AML-193 (cell line): ENCODE data around the gene MID1.

Source experiments
- DNase-seq, 2 experiments: peaks; one replicate each; lab custom pipeline; 2025; lab: John Stamatoyannopoulos, UW

Gene MID1

DNA sequence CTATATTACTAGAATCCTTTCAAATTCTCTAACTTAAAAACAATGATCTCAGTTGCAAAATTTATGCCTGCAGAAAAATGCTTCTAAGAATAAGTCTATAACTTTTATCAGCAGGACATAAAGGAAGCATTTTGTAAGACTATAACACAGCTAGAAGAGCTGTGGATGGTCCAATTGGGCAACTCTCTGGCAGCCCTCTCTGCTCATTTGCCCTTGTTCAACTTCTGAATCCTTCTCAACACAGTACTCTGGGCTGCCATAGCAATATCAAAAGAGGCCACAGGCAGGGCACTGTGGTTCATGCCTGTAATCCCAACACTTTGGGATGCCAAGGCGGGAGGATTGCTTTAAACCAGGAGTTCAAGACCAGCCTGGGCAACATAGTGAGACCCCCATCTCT is 88.5 kb downstream of the MID1 start:
- DNase-seq: no peak

DNA sequence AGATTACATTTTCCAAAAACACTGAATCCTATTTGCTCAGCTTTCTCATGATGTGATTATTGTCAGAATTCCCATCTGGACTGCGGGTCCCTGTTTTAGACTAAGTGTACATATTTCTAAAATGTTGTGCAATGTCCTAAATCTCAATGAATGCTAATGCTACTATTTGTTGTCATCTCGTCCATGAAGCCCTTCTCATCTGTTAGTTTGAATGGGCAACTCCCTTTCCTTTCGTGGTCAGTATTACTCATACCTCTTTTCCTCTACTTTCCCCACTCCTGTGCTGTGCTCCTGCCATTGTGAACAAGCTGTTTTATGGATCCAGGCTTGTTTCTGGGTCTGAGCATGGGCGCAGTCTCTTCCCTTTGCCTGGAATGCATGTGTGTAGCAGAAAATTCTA is 91.0 kb downstream of the MID1 start:
- DNase-seq: no peak

DNA sequence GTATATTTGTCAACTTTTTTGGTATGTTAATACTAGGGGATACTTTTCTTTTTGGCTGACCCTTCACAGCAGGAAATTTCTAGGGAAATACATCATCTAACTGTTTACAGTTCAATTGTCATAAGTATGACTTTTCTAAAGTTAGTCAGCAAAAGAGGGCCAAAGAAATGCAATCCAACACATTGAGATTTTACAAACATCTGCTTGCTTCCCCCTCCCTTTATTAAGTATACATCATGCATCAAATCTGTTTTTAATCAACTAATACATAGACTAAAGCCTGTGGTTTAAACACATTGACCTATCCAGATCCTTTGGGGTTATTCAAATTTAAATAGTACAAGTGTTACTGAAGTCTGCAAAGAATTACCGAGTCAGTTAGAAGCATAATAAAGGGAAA is 93.9 kb downstream of the MID1 start:
- no peak for DNase-seq

DNA sequence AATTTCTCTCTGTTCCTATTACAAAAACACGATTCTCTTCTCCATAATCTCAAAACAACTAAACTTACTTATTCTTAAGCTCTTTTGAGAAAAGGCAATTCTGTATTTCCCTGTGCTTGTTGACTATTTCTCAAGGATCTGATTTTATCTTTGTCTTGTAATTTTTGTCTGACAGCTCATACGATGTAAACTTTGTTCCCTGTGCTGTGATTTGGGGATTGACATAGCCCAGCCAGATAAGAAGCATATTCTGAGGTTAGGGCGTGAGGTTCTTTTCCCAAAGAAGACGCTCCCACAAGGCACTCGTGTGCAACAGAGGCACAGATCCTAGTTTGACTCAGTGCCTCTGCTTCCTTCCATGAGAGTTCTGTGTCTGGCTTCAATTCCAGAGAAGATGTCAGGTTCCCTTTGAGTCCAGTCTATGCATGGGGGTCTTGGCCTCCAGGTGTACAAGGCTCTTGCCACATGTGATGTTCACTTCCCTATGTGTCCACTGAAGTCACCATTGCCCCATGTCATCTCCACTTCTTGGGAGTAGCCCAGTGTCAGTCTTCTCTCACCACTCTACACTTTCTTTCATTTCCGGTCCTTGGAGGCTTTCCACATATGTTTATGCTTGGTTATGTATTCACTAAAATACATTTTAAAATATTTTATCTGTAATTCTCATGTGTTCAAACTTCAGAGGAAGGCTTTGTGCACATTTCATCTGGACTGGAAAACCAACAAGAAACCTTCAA is 94.8 kb downstream of the MID1 start:
- DNase-seq: no peak

DNA sequence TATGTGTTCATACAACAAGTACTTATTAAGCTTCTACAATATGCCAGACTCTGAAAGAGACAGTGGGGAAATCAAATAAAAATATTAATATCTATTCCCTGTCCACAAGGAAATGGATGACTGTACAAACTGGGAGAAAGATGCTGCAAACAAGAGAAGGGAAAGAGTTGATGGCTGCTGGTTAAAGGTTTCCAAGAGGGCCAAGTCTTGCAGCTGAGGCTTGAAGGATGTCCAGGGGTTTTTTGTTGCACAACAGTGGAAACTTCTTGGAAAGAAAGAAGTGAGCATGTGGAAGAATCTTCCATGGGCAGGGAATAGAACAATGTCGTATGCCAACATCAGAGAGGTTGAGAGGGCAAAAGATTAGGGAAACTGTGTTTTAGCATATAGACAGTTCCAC is 95.8 kb downstream of the MID1 start:
- no peak for DNase-seq

DNA sequence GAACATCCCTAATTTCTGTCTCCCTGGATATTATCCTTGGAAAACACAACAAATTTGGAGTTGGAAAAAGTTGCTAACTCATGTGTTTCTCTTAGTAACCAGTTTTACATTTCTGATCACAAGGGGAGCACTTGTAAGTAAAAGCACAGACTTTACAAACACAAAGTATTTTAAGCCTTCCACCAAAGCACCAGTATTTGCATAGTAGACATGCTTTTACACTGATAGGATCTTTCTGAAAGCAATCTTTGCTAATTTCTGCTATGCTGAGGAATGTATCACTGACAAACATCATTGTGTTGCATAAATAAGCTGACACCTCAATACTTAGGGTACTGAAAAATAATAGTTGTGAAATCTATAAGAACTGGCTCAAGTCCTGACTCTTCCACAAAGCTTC is 100.6 kb downstream of the MID1 start:
- DNase-seq: no peak

DNA sequence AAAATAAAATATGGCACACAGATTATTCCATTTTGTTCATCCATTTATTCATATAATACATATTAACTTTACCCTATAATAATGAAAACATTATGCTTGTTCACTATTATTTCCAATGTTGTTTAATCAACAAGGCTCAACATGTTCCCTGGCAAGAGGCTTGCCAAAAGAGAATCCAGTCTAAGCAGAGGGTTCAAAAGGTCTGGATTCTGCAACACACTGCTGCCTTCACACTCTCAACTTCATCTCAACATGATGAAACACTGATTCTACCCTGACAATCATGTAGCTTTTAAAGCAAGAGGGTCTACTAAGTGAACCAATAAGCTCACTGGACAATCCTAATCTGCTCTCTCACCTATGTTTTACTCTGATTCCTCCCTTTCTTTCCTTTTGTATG is 101.1 kb downstream of the MID1 start:
- DNase-seq: no peak

DNA sequence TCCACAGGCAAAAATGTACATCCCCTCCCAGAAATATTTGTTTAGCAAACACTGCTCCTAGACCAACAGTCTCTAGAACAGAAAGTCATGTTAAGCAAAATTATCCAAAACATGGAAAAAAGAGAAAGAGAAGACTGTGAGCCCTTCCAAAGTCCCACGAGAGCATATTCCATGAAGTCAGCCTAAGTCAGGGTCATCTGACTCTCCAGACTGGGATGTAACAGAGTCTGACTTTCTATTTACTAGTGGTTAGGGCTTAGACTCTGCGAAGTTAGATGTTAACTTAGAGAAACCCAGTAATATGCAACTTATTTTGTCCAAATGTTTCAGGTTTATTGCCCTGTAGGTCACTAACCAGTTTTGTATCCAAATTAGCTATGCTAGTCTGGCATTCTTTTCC is 102.3 kb downstream of the MID1 start:
- no peak for DNase-seq

DNA sequence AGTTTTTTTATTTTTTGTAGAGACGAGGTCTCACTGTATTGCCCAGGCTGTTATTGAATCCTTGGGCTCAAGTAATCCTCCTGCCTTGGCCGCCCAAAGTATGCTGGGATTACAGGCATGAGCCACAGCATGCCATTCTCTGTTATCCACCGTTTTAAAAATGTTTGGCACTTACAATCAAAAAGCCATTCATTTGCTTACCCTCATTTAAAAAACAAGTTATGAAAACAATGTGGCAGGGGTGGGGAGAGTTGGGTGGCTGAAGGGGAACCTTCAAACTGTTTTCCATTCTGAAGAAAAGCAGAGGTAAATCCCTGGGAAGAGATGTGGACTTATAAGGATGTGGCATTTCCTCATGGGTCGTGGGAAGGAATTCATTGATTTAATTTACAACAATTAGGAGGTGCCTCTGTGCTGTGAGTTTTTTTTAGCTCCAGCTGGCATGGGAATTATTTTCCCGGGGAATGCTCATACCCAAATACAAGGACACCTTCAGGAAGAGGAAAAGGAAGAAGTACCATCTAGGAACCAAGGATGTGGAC is 103.5 kb downstream of the MID1 start:
- no peak for DNase-seq

DNA sequence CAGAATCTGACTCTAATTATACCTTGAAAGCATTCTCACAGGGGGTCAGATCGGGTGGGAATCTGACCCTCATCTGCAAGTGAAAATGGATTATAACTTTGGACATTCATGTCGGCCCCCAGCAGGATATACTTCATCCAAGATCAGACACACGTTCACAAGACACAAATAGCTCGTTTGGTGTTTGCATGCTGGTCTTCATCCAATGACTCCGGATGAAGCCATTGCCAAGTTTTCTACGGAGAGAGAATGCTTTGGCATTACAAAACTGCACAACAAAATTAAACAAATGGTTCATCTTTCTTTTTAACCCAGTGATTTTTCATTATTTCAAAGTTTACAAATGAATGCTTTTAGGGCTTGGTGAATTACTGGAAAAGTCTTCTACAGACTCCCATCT is 105.5 kb downstream of the MID1 start:
- DNase-seq: no peak

DNA sequence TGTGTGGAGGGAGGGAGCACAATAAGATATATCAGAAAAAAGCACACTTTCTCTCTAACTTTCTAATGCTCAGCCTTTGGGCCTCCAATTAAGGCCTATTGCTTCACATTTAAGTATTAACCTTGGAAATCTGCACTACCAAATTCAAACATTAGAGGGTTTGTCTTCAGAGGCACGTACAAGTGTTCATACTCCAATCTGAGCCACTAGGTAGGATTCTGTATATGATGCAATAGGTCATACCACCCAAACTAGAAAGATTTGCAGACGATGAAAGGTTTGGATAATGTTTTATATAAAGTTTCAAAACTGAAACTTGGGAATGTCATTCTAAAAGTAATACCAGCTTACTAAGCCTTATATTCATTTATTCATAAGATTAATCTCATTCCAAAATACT is 106.4 kb downstream of the MID1 start:
- no peak for DNase-seq

DNA sequence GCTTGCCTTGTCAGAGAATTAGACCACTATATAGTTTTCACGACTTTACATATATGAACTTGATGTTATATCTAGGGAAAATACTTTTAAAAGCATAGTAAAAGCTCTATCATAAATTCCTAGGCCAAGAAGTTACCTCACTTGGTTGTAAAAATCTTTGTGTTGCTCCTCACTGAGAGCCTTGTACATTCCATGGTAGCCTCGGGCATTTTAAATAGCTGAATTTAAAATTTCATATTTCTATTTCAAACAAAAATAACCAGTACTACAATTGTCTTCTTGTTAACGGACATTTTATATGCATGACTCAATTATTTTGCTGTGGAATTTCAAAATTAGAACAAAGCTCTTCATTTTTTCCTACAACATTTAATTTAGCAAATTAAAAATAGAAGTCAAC is 107.6 kb downstream of the MID1 start:
- no peak for DNase-seq

DNA sequence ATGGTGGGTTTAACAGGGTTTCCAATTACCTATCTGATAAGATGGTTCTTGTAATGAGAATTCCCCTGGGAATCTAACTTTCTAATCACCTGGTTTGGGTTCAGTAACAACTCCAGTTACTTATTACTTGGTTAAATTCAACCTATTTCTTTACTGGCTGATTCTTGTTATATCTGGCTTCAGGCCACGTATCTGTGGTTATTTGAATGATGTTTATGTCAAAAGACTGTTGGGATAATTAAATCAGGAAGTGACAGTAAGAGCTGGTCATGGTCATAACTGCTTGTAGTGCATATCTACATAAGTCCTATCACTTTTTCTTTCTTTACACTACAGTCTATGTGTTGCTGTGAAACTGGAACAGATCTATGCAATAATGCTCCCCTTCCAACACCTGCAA is 108.1 kb downstream of the MID1 start:
- DNase-seq: no peak

DNA sequence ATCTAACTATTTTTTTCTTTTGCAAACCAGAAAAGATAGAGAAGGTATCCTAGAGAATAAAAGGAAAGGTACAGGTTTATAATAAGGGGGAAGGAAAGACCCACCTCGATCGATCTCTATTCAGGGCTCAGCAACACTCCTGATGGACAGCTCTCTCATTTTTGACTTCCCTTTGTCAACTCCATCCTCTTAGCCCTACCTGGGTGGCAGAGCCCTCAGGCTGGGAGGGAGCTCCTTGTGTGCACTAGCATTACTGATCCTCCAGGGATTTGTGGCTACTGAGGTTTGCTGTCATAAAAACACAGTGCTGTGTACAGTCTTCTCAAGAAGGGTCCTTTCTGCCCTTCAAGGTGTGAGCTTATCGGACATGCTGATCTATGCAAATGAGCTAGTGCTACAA is 111.0 kb downstream of the MID1 start:
- DNase-seq: no peak

DNA sequence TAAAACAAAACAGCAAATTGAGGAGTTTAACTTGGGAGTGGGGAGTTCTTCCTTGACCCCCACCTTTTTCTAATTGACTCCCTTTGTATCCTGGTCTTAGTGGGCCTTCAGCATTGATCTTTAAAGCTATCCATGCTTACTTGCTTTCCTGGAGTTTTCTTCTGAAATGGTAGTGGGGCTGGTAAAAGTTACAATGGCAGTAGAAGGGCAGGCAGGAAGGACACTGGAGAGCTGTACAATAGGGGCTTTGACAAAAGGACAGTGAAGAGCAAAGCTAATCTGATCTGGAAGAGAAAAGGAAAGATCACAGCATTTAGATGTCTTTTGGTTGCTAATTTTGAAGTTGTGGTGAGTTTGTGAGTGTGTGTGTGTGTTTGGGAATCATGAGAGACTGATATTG is 111.5 kb downstream of the MID1 start:
- no peak for DNase-seq

DNA sequence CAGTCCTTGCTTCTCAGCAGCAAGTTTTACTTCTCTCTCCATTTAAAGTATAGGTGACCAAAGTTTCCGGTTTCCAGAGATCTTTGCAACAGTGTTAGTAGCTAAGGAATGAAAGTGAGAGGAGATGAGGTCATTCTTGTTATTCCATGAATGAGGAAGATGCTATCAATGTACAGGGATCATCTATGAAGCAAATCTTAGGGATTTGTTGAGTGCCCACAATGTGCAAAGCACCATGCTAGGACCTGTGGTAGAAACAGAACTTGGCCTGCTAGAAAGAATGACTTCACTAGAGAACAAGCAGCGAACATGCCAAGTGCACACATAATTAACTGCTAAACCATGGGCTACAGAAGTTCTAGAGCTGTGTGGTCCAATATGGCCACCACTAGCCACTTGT is 112.5 kb downstream of the MID1 start:
- DNase-seq: no peak

DNA sequence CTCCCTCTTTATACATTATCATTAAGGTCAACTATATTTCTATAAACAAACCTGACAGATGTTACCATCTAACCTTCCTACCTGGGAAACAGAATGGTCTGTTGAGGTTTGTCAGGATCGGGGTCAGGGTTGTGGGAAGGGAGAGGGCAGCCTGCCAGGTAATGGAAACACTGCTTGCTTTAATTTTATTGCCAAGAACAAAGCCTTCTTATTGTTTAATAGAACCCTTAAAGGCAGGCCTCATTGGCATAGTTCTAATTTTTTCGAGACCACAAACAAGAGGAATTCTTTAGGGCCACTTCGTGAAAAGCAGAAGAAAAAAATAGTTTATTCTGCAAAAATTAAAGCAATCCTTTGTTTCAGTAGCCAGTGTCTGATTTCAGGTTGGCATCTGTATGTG is 113.2 kb downstream of the MID1 start:
- no peak for DNase-seq

DNA sequence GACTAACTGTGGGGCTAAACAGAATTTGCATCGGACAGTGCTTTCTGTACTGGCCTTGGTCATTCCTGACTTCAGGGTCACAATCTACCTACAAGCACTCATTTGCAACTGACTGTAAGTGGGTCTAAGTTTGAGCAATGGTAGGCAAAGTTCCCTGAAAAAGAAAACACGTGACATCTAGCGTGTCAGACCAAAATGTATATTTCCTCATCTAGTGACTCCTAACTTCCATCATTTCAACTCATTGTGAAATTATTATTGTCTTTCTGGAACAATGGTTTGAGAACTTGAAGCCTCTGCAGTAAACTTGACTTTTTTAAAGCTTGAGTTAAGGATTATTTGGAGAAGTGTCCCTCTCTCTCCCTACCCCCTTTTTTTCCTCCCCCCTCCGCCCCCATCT is 113.6 kb downstream of the MID1 start:
- no peak for DNase-seq

DNA sequence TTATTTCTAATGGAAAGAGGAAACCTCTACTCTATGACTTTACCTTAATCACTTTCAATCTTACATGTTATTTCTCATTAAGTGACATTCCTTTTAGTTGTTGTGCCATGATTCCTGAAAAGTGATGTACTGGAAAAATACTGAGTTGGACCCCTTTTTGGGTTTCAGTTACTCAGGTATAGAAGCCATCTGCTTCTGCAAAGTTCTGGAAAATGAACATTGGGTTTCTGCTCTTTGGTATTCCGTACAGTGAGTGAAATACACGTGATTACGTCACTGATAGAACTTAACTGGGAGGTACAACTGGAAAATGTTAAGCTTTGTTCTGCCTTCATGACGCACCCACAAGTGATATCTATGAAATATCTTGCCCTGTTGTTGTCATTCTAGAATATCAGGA is 114.7 kb downstream of the MID1 start:
- DNase-seq: no peak

DNA sequence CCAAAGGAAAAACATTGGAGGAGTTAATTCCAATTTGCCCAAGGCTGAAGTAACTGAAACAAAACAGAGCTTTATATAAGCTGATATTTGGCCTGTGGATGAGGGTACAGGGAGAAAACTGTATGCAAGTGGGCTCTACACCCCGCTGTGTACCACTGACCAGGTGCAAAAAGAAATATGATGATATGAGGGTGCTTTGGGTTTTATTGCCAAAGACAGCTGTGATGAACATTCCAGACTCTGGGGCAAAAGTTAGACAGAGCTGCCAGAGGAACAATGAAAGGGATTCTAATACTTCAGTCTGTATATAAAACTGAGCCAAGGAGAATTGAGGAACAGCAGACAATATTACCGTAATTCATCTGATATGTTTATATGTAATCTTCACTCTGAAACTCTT is 117.4 kb downstream of the MID1 start:
- DNase-seq: no peak

DNA sequence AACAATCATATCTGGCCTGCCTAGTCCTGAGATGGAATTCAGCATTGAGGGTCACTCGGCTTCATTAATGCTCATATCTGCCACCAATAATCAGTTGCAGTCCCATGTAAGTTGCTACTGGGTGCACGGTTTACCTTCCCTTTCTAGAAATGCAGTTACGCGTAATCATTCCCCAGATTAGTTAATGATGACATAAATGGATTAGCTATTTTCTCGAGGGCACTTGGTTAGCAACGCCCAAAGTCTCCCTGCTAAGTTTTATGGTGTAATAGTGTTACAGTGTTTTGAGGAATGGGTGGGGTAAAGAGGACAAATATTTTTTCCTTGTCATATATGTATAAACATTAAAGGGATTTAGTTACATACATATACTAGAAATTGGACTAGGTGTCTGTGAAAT is 118.8 kb downstream of the MID1 start:
- DNase-seq: no peak

DNA sequence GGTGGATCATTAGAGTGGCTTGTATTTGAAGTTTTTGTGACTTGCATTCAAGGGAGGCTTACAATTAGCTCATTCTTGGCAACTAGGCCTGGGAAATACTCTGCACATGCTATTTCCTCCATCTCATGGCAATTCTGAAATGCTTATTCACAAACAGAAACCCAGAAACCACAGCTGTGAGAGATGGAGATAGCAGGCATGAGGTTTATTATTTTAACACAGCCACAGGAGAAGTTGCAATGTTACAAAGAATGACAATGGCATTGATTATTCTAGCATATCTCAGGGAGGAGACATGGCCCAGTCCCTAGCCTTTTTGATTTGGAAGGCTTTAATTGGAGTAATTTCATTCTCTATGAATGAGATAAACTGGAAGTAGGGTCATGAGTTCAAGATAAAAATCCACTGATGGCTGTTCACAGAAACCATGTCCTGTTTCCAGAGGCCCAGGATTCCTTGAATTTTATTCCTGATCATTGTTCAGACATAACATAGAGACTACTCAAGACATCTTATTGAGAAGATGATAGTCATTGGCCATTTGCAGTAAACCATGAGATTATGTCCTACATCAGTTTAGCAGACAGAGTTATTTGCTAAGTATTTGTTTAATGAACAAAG is 123.9 kb downstream of the MID1 start:
- no peak for DNase-seq

DNA sequence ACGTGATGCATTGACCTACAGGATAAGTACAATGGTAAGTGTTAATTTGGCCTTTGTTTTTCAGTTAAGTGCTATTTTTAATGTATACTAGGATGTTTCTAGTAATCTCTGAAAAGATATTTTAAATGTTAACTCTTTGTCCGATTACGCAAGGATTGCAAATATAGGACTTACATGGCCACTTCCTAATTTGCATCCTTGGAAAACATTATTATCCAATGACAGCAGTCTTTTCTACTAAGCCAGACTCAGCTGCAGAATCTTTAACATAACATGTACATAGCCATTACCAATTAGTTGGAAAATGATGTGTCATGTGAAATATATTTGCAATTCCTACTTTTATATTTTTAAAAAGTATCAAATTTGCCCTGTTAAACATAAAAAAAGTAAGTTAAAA is 124.7 kb downstream of the MID1 start:
- no peak for DNase-seq

DNA sequence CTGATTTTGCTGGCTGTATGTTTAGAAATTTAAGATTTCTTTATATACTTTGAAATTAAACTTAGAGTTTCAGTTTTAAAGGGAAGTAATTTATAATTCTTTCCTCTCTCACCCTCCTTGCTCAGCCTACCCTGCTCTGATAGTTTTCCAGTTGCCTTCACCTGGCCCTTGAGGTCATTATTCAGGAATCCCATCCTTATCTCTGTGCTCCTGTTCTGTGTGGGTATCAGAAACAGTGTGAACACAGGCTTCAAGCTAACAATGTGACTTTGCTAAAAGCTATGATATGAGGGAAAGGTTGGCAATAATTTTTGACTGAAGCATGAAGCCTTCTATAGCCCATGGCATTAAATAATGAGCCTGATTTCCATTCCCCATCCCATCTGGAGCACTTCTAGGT is 128.1 kb downstream of the MID1 start:
- no peak for DNase-seq
